ENCODE data around the gene ANKRD7. TPM values are rescaled to one million over a fixed set of nuclear protein-coding genes. Genes with fewer than 3 reads are reported as not detected.

The ANKRD7 gene
- total RNA-seq, 1 experiment from 2014 or later = 0.42 TPM

Other genes starting within 250 kb of the ANKRD7 start
- gene LSM8, start 40.5 kb upstream of the ANKRD7 start, total RNA-seq (2022) = 43.6 and 53.8 TPM in 2 replicates

Data from Calu3 (cell line).